IMR-90 (cell line): Measurements from ENCODE around the gene RBM10. TPM values are rescaled to one million over a fixed set of nuclear protein-coding genes. Genes with fewer than 3 reads are reported as not detected.

Experiments used
- ATAC-seq: fragments of 200-7000 bp; cut with Tn5 transposase; 2 replicates; pipeline ENCODE4 v1.9.1; 2020; ENCODE audit warnings: low read depth, mild to moderate bottlenecking, moderate library complexity
- BruUV-seq: library from RNA; stranded (reverse); fragments of 400-500 nt; replicated peaks from 2 replicates; lab custom pipeline; 2021; lab: Mats Ljungman, UMichigan
- CTCF ChIA-PET: fragments of 300-600 bp; formaldehyde crosslinking; extraction: SDS; loops from one replicate; lab custom pipeline; 2021; ENCODE audit warnings: antibody characterized with exemption; lab: Yijun Ruan, JAX
- POLR2A ChIA-PET: fragments of 300-600 bp; sonication (Branson Sonifier 250); formaldehyde crosslinking; loops from one replicate; lab custom pipeline; 2022; ENCODE audit warnings: antibody characterized with exemption; ENCODE audit not compliant: unreplicated experiment; lab: Charles Lee
- DNase-seq: peaks from one replicate; pipeline ENCODE4 v3.0.0; 2013
- H2AFZ ChIP-seq: replicated peaks from 2 replicates; pipeline ENCODE3; 2013; ENCODE audit warnings: low read length, mild to moderate bottlenecking; ENCODE audit not compliant: poor library complexity
- H2AK5ac ChIP-seq: 2 replicates; pipeline ENCODE4 v1.6.1; 2013; ENCODE audit warnings: low read depth, low read length, inconsistent platforms
- H2AK9ac ChIP-seq: replicated peaks from 2 replicates; pipeline ENCODE3; 2013; ENCODE audit warnings: mild to moderate bottlenecking, low read depth, low read length, moderate library complexity; ENCODE audit not compliant: poor library complexity
- H2BK120ac ChIP-seq: 2 replicates; pipeline ENCODE4 v1.6.1; 2013; ENCODE audit warnings: low read depth, low read length, inconsistent platforms
- H2BK15ac ChIP-seq: 3 replicates; pipeline ENCODE4 v1.6.1; 2013; ENCODE audit warnings: low read depth, low read length, inconsistent platforms
- H2BK20ac ChIP-seq: 2 replicates; pipeline ENCODE4 v1.6.1; 2013; ENCODE audit warnings: low read depth, mild to moderate bottlenecking, inconsistent platforms, low read length, moderate library complexity
- H2BK5ac ChIP-seq: 2 replicates; pipeline ENCODE4 v1.6.1; 2013; ENCODE audit warnings: mild to moderate bottlenecking, low read depth, low read length, inconsistent platforms; ENCODE audit not compliant: poor library complexity, severe bottlenecking
- H3K14ac ChIP-seq: replicated peaks from 2 replicates; pipeline ENCODE4 v1.6.1; 2013; ENCODE audit warnings: low read depth, low read length, inconsistent platforms
- H3K18ac ChIP-seq: 2 replicates; pipeline ENCODE4 v1.6.1; 2013; ENCODE audit warnings: low read depth, low read length, control low read depth
- H3K23ac ChIP-seq: 2 replicates; pipeline ENCODE4 v1.6.1; 2013; ENCODE audit warnings: low read depth, low read length, inconsistent platforms
- H3K27ac ChIP-seq: 2 replicates; pipeline ENCODE4 v1.5.1; 2013; ENCODE audit warnings: mild to moderate bottlenecking, control low read depth, low read length; ENCODE audit not compliant: insufficient read depth
- H3K27me3 ChIP-seq: 2 replicates; pipeline ENCODE4 v1.6.1; 2013; ENCODE audit warnings: low read length; ENCODE audit not compliant: control insufficient read depth, insufficient read depth
- H3K36me3 ChIP-seq: 2 replicates; pipeline ENCODE4 v1.6.1; 2013; ENCODE audit warnings: low read length, mixed read lengths; ENCODE audit not compliant: control insufficient read depth, insufficient read depth
- H3K4ac ChIP-seq: 2 replicates; pipeline ENCODE4 v1.6.1; 2013; ENCODE audit warnings: low read depth, low read length, inconsistent platforms
- H3K4me1 ChIP-seq: 2 replicates; pipeline ENCODE4 v1.6.1; 2013; ENCODE audit warnings: low read length, mixed read lengths; ENCODE audit not compliant: control insufficient read depth, insufficient read depth
- H3K4me2 ChIP-seq: 2 replicates; pipeline ENCODE4 v1.6.1; 2013; ENCODE audit warnings: low read depth, mild to moderate bottlenecking, control low read depth, low read length, moderate library complexity
- H3K4me3 ChIP-seq: 2 replicates; pipeline ENCODE4 v1.5.1; 2013; ENCODE audit warnings: low read depth, mild to moderate bottlenecking, control low read depth, low read length, moderate library complexity; ENCODE audit not compliant: insufficient read depth
- H3K56ac ChIP-seq: 2 replicates; pipeline ENCODE4 v1.6.1; 2013; ENCODE audit warnings: low read length, inconsistent platforms; ENCODE audit not compliant: insufficient read depth; ENCODE audit errors: extremely low read depth
- H3K79me1 ChIP-seq, 2 experiments: 2 replicates each; pipeline ENCODE4 v1.6.1; 2013; ENCODE audit warnings: low read length in 2 of 2, inconsistent platforms in 1 of 2, low read depth in 1 of 2
- H3K9ac ChIP-seq: 2 replicates; pipeline ENCODE4 v1.6.1; 2013; ENCODE audit warnings: low read depth, low read length, control low read depth
- H3K9me1 ChIP-seq: 2 replicates; pipeline ENCODE4 v1.6.1; 2013; ENCODE audit warnings: low read length, inconsistent platforms; ENCODE audit not compliant: insufficient read depth
- H3K9me3 ChIP-seq: 2 replicates; pipeline ENCODE4 v1.6.1; 2013; ENCODE audit warnings: low read length; ENCODE audit not compliant: control insufficient read depth, insufficient read depth
- H4K20me1 ChIP-seq: 2 replicates; pipeline ENCODE4 v1.6.1; 2013; ENCODE audit warnings: low read length, inconsistent platforms; ENCODE audit not compliant: insufficient read depth
- H4K5ac ChIP-seq: 2 replicates; pipeline ENCODE4 v1.6.1; 2013; ENCODE audit warnings: mild to moderate bottlenecking, low read depth, low read length, control low read depth
- H4K8ac ChIP-seq, 2 experiments: 2 replicates each; pipeline ENCODE4 v1.6.1; 2013; ENCODE audit warnings: low read depth in 2 of 2, low read length in 2 of 2, control low read depth in 1 of 2, inconsistent platforms in 1 of 2
- H4K91ac ChIP-seq: 2 replicates; pipeline ENCODE4 v1.6.1; 2013; ENCODE audit warnings: low read depth, low read length, inconsistent platforms; ENCODE audit not compliant: insufficient read depth
- FOS ChIP-seq: fragments of 150-350 bp; IDR thresholded peaks from 2 replicates; pipeline ENCODE4 v1.6.1; 2016; ENCODE audit warnings: low read depth, low read length
- MXI1 ChIP-seq: IDR thresholded peaks from 2 replicates; pipeline ENCODE4 v1.6.1; 2012; ENCODE audit warnings: low read depth, mild to moderate bottlenecking, low read length, moderate library complexity, borderline replicate concordance
- POLR2A ChIP-seq: IDR thresholded peaks from 2 replicates; pipeline ENCODE4 v1.6.1; 2012; ENCODE audit warnings: mild to moderate bottlenecking, low read depth, low read length
- WGBS, 2 experiments: methylation state at CpG; one replicate each; pipeline versions ENCODE4 v1.1.5 to v1.1.7; 2013; ENCODE audit warnings: missing lambda C conversion rate in 2 of 2; ENCODE audit not compliant: insufficient read length in 1 of 2; ENCODE audit errors: extremely low coverage in 2 of 2; 5-methylcytosine and 5-hydroxymethylcytosine counted together
- dilution Hi-C: fragments of 300-500 bp; cut with HindIII; formaldehyde crosslinking; loops from one replicate; pipeline ENCODE4 v1.14.3; 2018; ENCODE audit warnings: low sequenced_read_pairs; ENCODE audit not compliant: unreplicated experiment
- in situ Hi-C: fragments of 300-500 bp; cut with MboI; formaldehyde crosslinking; loops from 3 replicates; pipeline ENCODE4 v1.14.3; 2019; ENCODE audit warnings: low sequenced_read_pairs, inconsistent platforms, mixed read lengths
- intact Hi-C: fragments of 100-400 bp; cut with micrococcal nuclease; formaldehyde crosslinking; loops from 2 replicates; pipeline ENCODE4 v1.10.0; 2022
- polyA plus RNA-seq, 3 experiments: library from polyadenylated mRNA; depleted of rRNA; stranded (reverse); fragments of >200 nt; gene quantifications; 2 replicates each; pipeline ENCODE4 v1.2.3, GENCODE V29; 2012; ENCODE audit warnings: low replicate concordance in 1 of 3
- total RNA-seq: library from RNA; depleted of rRNA; stranded (reverse); fragments of >200 nt; gene quantifications from 2 replicates; pipeline ENCODE4 v1.2.3, GENCODE V29; 2012

RBM10 gene
- total and polyA plus RNA-seq, 2 of the 4 experiments (the other 2 are of a cell fraction): 33.4 to 36.0 TPM

DNA sequence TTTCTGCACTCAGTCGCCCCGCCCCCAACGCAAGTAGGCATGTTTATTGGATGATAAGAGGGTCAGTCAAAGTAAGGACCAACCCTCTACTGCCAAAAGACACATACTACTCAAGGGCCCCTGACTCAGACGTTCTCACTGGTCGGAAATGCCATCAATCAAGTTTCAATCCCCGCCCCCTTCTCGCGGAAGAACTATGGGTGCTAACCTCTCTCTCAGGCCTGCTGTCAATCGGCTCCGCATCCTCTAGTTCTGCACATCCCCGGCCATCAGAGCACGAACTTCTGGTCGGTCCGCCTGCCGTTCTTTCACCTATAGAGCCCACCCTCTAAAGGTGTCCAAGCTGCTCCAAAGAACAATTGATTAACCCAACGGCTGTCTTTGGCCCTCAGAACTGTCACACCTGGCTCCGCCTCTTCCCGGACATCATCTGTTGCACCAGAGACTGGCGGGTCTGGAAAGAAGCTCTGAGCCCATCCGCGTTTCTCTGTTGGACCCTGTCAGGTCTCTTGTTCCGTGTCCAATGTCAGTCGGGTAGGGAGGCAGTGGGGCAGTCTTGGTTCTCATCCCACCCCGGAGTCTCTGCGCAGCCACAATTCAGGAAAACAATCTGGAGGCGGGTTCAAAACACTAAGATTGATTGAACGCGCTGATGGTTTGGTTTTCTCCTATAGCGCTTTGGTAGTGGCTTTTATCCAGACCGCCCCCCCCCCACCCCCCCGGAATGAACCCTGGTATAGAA is 15.7 kb upstream of the RBM10 start:
- Histone ChIP-seq H3K9me1 (no peaks in the 10 kb centered on the region), H3K4ac (peak overlapping the region; percentile 88), H2AK9ac (peak overlapping the region; percentile 62), H4K8ac (peak overlapping the region; percentile 82 to 86), H4K5ac (peak overlapping the region; percentile 83), H2BK5ac (peak overlapping the region; percentile 61), H2BK20ac (no peak overlapping the region), H2BK120ac (peak overlapping the region; percentile 65; the same call in 1 of the 2 replicates), H3K4me1 (no peaks in the 10 kb centered on the region), H2BK15ac (peak overlapping the region; percentile 6; the same call in 1 of the 3 replicates), H3K9me3 (no peaks in the 10 kb centered on the region), H3K36me3 (no peaks in the 10 kb centered on the region), H3K27ac (peak overlapping the region; percentile 77), H4K91ac (peak overlapping the region; percentile 67), H3K4me2 (peak overlapping the region; percentile 66), H3K4me3 (peak overlapping the region; percentile 89), H3K18ac (peak overlapping the region; percentile 49), H2AK5ac (no peak overlapping the region), H3K9ac (peak overlapping the region; percentile 87), H3K56ac (0 out of 2 replicates have a peak overlapping the region, but pooled peaks have one; percentile 81), H4K20me1 (no peaks in the 10 kb centered on the region), H3K23ac (0 out of 2 replicates have a peak overlapping the region, but pooled peaks have one; percentile 69), H3K27me3 (peaks cover 6% of the 10 kb centered on the region), H2AFZ (peak overlapping the region; percentile 87), H3K14ac (peak overlapping the region; percentile 87), H3K79me1 (peaks cover 0 to 2% of the 10 kb centered on the region in 2 experiments; a peak in 3 of 4 replicates)
- in situ Hi-C loops (no loop called here), intact Hi-C loops (no loop called here), dilution Hi-C loops (no loop called here)
- no TSS peak for BruUV-seq
- ATAC-seq (peak; percentile 99), DNase-seq (peak; percentile 95)
- no peak; the same call in 1 of the 2 replicates for TF ChIP-seq POLR2A
- 0 out of 2 replicates have a peak, but pooled peaks have one; percentile 58 for TF ChIP-seq MXI1
- TF ChIP-seq FOS: peak; percentile 42; the same call in 1 of the 2 replicates
- POLR2A ChIA-PET: interaction anchor here (0.7 to 1.0 kb wide), 2 partner anchors 11 to 16 kb away, joined by 3 read pairs; partner anchors contain the start of gene RBM10
- 35% methylated on average over 12 of the region's 31 CpGs; no CpG with 5 or more reads in 1 of the 2 experiments for WGBS, 2 experiments
- CTCF ChIA-PET: interaction anchor here (0.5 to 0.8 kb wide), 2 partner anchors 36 to 401 kb away, joined by 3 read pairs; no protein-coding TSS in a partner anchor
